ENCODE results near the gene CYP27B1.

Gene CYP27B1

GRCh38 chr12:57761391-57761998 is 5.4 kb downstream of the CYP27B1 start:
- Histone ChIP-seq H3K36me3 (ENCODE audit: control insufficient read depth, insufficient read depth, low read length) (peaks cover 5% of the 10 kb centered on the region), H3K4me1 (ENCODE audit: control insufficient read depth, insufficient read depth, low read length) (peaks cover 9% of the 10 kb centered on the region), H3K27me3 (ENCODE audit: control insufficient read depth, insufficient read depth, low read length) (peaks cover 74% of the 10 kb centered on the region), H3K4me3 (ENCODE audit: low read depth, low read length) (no peak overlapping the region), H3K9me3 (ENCODE audit: control insufficient read depth, insufficient read depth, low read length) (no peaks in the 10 kb centered on the region), H3K9ac (ENCODE audit: low read depth, low read length) (no peak overlapping the region)

GRCh38 chr12:57760347-57760982 is 6.4 kb downstream of the CYP27B1 start:
- Histone ChIP-seq H3K9ac (ENCODE audit: low read depth, low read length) (no peak overlapping the region), H3K9me3 (ENCODE audit: control insufficient read depth, insufficient read depth, low read length) (no peaks in the 10 kb centered on the region), H3K4me1 (ENCODE audit: control insufficient read depth, insufficient read depth, low read length) (peaks cover 9% of the 10 kb centered on the region), H3K27me3 (ENCODE audit: control insufficient read depth, insufficient read depth, low read length) (peaks cover 72% of the 10 kb centered on the region), H3K36me3 (ENCODE audit: control insufficient read depth, insufficient read depth, low read length) (peaks cover 5% of the 10 kb centered on the region), H3K4me3 (ENCODE audit: low read depth, low read length) (no peak overlapping the region)

DNA sequence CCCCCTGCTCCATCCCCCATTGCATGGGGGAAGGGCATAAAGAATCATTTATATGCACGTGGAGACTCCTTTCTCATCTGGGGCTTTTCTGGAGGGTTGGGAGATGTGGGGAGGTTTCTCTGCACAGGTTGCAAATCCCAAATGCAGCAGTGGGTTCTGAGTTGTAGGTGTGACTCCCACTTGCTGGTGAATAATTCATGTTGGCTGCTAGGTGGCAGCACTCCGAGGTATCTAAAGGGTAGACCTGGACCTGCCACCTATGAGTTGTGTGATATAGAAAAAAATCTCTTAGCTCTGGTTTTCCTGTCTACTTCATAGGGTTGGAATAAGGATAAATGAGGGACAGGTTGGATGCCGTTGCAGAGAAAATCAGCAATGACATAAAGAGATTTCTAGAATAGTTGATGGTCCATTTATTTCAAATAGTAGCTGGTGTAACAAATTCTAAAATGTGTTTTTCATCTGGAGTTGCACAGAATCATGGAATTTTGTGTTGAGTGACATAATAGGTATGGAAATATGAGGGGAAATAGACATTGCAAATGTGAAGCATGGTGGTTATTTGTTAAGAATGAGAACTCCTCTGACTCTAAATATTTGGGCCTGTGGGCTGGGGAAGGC is 7.4 kb downstream of the CYP27B1 start:
- Histone ChIP-seq H3K9ac (ENCODE audit: low read depth, low read length) (no peak overlapping the region), H3K4me1 (ENCODE audit: control insufficient read depth, insufficient read depth, low read length) (peaks cover 9% of the 10 kb centered on the region), H3K4me3 (ENCODE audit: low read depth, low read length) (no peak overlapping the region), H3K9me3 (ENCODE audit: control insufficient read depth, insufficient read depth, low read length) (no peaks in the 10 kb centered on the region), H3K36me3 (ENCODE audit: control insufficient read depth, insufficient read depth, low read length) (peaks cover 5% of the 10 kb centered on the region), H3K27me3 (ENCODE audit: control insufficient read depth, insufficient read depth, low read length) (peaks cover 62% of the 10 kb centered on the region)

- H3K9me3 ChIP-seq (ENCODE audit: control insufficient read depth, insufficient read depth, low read length) = no peaks in the 10 kb centered on the region
- peaks cover 58% of the 10 kb centered on the region for H3K27me3 ChIP-seq (ENCODE audit: control insufficient read depth, insufficient read depth, low read length)
- peaks cover 7% of the 10 kb centered on the region for H3K4me1 ChIP-seq (ENCODE audit: control insufficient read depth, insufficient read depth, low read length)
- peaks cover 5% of the 10 kb centered on the region for H3K36me3 ChIP-seq (ENCODE audit: control insufficient read depth, insufficient read depth, low read length)
- H3K4me3 ChIP-seq (ENCODE audit: low read depth, low read length) = no peak overlapping the region
- no peak overlapping the region for H3K9ac ChIP-seq (ENCODE audit: low read depth, low read length)
These were observed 8.1 kb downstream of the CYP27B1 start for GRCh38 chr12:57758552-57759359.

GRCh38 chr12:57757771-57758170 is 9.1 kb downstream of the CYP27B1 start:
- H3K9me3 ChIP-seq (ENCODE audit: control insufficient read depth, insufficient read depth, low read length) = no peaks in the 10 kb centered on the region
- H3K4me3 ChIP-seq (ENCODE audit: low read depth, low read length) = no peak overlapping the region
- peaks cover 5% of the 10 kb centered on the region for H3K36me3 ChIP-seq (ENCODE audit: control insufficient read depth, insufficient read depth, low read length)
- H3K27me3 ChIP-seq (ENCODE audit: control insufficient read depth, insufficient read depth, low read length) = peaks cover 58% of the 10 kb centered on the region
- no peak overlapping the region for H3K9ac ChIP-seq (ENCODE audit: low read depth, low read length)
- H3K4me1 ChIP-seq (ENCODE audit: control insufficient read depth, insufficient read depth, low read length) = peaks cover 12% of the 10 kb centered on the region

DNA sequence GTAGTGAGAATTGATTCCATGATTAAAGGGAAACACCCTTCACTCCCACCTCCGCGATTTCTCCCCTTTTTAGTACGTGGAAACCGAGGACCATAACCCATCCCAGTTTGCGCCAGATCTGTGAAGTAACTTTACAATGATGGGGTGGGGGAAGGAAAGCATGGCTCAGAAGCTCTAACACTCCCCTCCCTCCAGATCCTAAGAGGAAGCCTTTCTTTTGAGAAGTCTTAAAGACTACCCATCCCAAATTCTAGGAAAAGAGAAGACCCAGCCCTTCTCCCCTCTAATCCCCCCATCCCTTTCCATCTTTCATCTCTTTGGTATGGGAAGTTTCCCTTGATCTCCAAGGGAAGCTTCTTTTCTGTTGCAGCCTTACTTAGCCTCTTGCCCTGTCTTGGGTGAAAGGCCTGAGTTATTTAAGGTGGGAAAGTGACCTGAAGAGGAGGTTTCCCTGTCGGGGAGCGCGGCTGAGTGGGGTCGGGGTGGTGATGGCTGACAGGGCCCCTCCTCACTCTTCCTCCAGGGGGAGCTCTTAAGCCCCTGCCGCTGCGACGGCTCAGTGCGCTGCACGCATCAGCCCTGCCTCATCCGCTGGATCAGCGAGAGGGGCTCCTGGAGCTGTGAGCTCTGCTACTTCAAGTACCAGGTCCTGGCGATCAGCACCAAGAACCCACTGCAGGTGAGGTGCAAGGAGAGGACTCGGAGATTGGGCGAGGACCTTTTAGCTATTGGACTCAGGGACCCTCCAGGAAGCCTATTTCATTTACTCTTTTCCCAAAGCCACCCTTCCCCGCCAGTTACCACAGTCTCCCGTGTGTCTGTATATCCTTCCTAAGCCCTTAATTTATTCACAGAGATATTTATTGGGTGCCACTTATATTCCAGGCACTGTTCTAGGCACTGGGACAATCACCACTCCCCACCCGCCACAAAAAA is 10.2 kb downstream of the CYP27B1 start:
- H3K27me3 ChIP-seq (ENCODE audit: control insufficient read depth, insufficient read depth, low read length) = peaks cover 51% of the 10 kb centered on the region
- no peak overlapping the region for H3K9ac ChIP-seq (ENCODE audit: low read depth, low read length)

DNA sequence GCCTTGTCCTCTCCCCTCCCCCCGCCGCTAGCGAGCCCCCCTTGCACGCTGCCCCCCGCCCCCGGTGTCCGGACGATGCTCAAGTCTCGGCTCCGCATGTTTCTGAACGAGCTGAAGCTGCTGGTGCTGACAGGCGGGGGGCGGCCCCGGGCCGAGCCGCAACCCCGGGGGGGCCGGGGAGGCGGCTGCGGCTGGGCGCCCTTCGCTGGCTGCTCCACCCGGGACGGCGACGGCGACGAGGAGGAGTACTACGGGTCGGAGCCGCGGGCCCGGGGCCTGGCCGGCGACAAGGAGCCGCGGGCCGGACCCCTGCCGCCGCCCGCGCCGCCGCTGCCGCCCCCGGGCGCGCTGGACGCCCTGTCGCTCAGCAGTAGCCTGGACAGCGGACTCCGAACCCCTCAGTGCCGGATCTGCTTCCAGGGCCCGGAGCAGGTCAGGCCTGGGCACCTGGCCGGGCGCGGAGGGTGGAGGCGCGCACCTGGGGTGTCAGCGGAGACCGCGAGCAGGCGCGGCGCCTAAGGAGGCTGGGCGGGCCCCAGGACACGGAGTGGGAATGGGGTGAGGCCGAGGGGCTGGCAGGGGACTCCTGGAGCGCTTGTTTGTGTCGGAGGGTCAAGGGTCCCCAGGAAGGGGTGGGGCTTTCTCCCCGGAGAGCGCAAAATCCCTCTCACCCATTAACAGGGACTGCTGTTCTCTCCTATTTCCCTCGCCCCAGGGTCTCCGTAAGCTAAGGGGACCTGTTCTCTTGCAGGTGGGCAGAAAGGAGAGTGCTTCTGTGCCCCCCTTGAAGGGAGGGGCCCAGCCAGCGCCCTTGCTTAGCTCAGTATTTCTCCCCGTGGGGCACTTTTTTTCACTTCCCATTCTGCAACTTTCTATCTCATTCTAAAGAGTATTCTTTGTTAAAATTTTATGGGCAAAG is 11.2 kb downstream of the CYP27B1 start:
- H3K4me3 ChIP-seq (ENCODE audit: low read depth, low read length) = peak overlapping the region; percentile 61

More for the DNA sequence above, 10.2 kb downstream of the CYP27B1 start:
- Histone ChIP-seq H3K4me1 (ENCODE audit: control insufficient read depth, insufficient read depth, low read length) (peaks cover 14% of the 10 kb centered on the region), H3K9me3 (ENCODE audit: control insufficient read depth, insufficient read depth, low read length) (no peaks in the 10 kb centered on the region), H3K4me3 (ENCODE audit: low read depth, low read length) (peak overlapping the region; percentile 61), H3K36me3 (ENCODE audit: control insufficient read depth, insufficient read depth, low read length) (peaks cover 5% of the 10 kb centered on the region)

DNA sequence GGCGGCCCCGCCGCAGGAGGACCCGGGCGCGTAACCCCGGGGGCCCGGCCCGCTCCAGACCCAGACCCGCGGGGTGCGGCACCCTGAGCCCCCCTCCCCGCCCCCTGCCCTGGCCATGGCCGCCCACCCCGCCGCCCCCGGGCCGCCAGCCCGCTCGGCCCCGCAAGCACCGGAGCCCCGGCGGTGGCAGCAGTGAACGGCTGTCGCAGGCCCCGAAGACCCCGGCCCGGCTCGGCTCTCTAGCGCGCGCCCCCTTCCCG is 11.8 kb downstream of the CYP27B1 start:
- H3K4me1 ChIP-seq (ENCODE audit: control insufficient read depth, insufficient read depth, low read length) = peaks cover 14% of the 10 kb centered on the region
- peaks cover 46% of the 10 kb centered on the region for H3K27me3 ChIP-seq (ENCODE audit: control insufficient read depth, insufficient read depth, low read length)
- no peak overlapping the region for H3K9ac ChIP-seq (ENCODE audit: low read depth, low read length)

More for the DNA sequence above, 11.2 kb downstream of the CYP27B1 start:
- Histone ChIP-seq H3K4me1 (ENCODE audit: control insufficient read depth, insufficient read depth, low read length) (peaks cover 14% of the 10 kb centered on the region), H3K36me3 (ENCODE audit: control insufficient read depth, insufficient read depth, low read length) (peaks cover 5% of the 10 kb centered on the region), H3K27me3 (ENCODE audit: control insufficient read depth, insufficient read depth, low read length) (peaks cover 46% of the 10 kb centered on the region), H3K9me3 (ENCODE audit: control insufficient read depth, insufficient read depth, low read length) (no peaks in the 10 kb centered on the region), H3K9ac (ENCODE audit: low read depth, low read length) (no peak overlapping the region)

GRCh38 chr12:57754411-57755193 is 12.3 kb downstream of the CYP27B1 start, which contains the start of gene MARCHF9:
Gene MARCHF9 (plus strand): TSS chr12:57755103. CDS start chr12:57755529, 426 bp downstream.
- H3K9me3 ChIP-seq (ENCODE audit: control insufficient read depth, insufficient read depth, low read length) = no peaks in the 10 kb centered on the region
- H3K36me3 ChIP-seq (ENCODE audit: control insufficient read depth, insufficient read depth, low read length) = peaks cover 10% of the 10 kb centered on the region
- H3K27me3 ChIP-seq (ENCODE audit: control insufficient read depth, insufficient read depth, low read length) = peaks cover 46% of the 10 kb centered on the region
- H3K4me3 ChIP-seq (ENCODE audit: low read depth, low read length) = peak within 1 kb of the TSS; percentile 93
- no peak within 1 kb of the TSS for H3K9ac ChIP-seq (ENCODE audit: low read depth, low read length)
- H3K4me1 ChIP-seq (ENCODE audit: control insufficient read depth, insufficient read depth, low read length) = peaks cover 14% of the 10 kb centered on the region

More for the DNA sequence above, 11.8 kb downstream of the CYP27B1 start:
- no peaks in the 10 kb centered on the region for H3K9me3 ChIP-seq (ENCODE audit: control insufficient read depth, insufficient read depth, low read length)
- peaks cover 10% of the 10 kb centered on the region for H3K36me3 ChIP-seq (ENCODE audit: control insufficient read depth, insufficient read depth, low read length)
- no peak overlapping the region for H3K4me3 ChIP-seq (ENCODE audit: low read depth, low read length)
